Upper lobe of right lung (tissue), 1 donor: Measurements from ENCODE around the gene ACTRT2. TPM values are rescaled to one million over a fixed set of nuclear protein-coding genes. Genes with fewer than 3 reads are reported as not detected.
A peak's percentile ranks its signal among the peaks of the same experiment; 100 is the strongest.

Experiments used
- ATAC-seq: fragments of 200-7000 bp; cut with Tn5 transposase; one replicate; pipeline ENCODE4 v1.9.1; 2020; ENCODE audit warnings: mild to moderate bottlenecking, moderate library complexity
- DNase-seq: peaks from one replicate; pipeline ENCODE4 v3.0.0-alpha.2; 2020
- H3K27ac ChIP-seq: fragments of 200-600 bp; one replicate; pipeline ENCODE4 v1.8.0; 2022
- H3K27me3 ChIP-seq: fragments of 200-600 bp; one replicate; pipeline ENCODE4 v1.8.0; 2022; ENCODE audit warnings: mild to moderate bottlenecking
- H3K36me3 ChIP-seq: fragments of 200-600 bp; one replicate; pipeline ENCODE4 v1.8.0; 2022
- H3K4me1 ChIP-seq: fragments of 200-600 bp; one replicate; pipeline ENCODE4 v1.8.0; 2022
- H3K4me3 ChIP-seq: fragments of 200-600 bp; one replicate; pipeline ENCODE4 v1.8.0; 2022; ENCODE audit warnings: mild to moderate bottlenecking
- H3K9me3 ChIP-seq: fragments of 200-600 bp; one replicate; pipeline ENCODE4 v1.8.0; 2022
- intact Hi-C: fragments of 100-400 bp; cut with DNase I; formaldehyde crosslinking; loops from one replicate; pipeline ENCODE4 v1.11.0; 2022
- total RNA-seq: library from RNA; stranded (reverse); fragmentation: NEBNext Ultra II Directional; extraction: Animal tissue kit (Norgen Biotek cat#: 25700); gene quantifications from one replicate; pipeline ENCODE4 v1.2.1, GENCODE V29; 2021
- TF ChIP-seq, protein P1 (sequence below): fragments of 200-600 bp; IDR thresholded peaks from one replicate; pipeline ENCODE4 v1.8.0; 2022; ENCODE audit warnings: antibody characterized with exemption
- donor health status: DM: no; HTN: yes; CAD: no; lungs with severe emphysema.

ACTRT2 gene
- total RNA-seq, 1 donor from 2014 or later = not detected

GRCh38 chr1:3035563-3036446 is 14.5 kb downstream of the ACTRT2 start:
- Histone ChIP-seq H3K4me3 (no peak overlapping the region), H3K9me3 (no peaks in the 10 kb centered on the region), H3K36me3 (no peaks in the 10 kb centered on the region), H3K27ac (no peak overlapping the region), H3K27me3 (peaks cover 4% of the 10 kb centered on the region), H3K4me1 (no peaks in the 10 kb centered on the region)
- intact Hi-C loops = no loop called here
- DNase-seq = peak; percentile 45
- TF ChIP-seq, protein P1, sequence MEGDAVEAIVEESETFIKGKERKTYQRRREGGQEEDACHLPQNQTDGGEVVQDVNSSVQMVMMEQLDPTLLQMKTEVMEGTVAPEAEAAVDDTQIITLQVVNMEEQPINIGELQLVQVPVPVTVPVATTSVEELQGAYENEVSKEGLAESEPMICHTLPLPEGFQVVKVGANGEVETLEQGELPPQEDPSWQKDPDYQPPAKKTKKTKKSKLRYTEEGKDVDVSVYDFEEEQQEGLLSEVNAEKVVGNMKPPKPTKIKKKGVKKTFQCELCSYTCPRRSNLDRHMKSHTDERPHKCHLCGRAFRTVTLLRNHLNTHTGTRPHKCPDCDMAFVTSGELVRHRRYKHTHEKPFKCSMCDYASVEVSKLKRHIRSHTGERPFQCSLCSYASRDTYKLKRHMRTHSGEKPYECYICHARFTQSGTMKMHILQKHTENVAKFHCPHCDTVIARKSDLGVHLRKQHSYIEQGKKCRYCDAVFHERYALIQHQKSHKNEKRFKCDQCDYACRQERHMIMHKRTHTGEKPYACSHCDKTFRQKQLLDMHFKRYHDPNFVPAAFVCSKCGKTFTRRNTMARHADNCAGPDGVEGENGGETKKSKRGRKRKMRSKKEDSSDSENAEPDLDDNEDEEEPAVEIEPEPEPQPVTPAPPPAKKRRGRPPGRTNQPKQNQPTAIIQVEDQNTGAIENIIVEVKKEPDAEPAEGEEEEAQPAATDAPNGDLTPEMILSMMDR = no peak
- no peak for ATAC-seq

DNA sequence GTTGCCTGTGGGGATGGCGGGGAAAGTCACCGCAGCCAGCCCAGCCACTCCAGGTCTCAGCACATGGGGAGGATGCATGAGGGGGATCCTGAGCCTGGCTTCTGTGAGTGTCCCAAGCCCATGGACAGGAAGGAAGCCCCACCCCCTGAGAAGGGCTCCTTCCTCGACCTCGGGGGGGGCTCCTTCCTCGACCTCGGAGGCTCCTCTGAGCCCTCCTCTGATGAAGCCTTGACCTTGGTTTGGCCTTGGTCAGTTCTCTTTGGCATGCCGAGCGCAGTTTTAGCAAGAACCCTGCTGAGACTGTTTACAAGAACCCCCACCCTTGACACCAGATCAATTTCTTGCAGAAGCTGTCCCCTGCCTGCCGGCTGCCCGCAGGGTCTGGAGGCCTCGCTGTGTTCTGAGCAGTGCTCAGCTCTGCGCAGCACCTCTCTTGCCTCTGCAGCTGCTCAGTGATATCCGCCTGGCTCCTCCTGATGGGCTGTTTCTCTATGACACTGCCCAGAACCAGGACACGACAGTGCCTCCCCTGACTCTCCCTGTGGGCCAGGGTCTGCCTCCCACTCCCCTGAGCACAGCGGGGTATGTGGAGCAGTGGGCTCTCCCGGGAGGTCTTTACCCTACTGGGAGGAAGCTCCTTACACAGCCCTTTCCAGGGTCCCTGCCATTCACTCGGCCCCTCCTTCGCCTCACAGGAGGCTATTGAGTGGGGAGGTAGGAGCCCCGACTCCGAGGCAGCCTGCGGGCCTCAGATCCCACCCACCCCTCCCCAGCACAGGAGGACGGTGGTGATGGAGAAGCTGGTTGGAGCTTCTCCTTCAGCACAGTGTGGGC is 15.4 kb downstream of the ACTRT2 start:
- no peaks in the 10 kb centered on the region for H3K36me3 ChIP-seq
- H3K9me3 ChIP-seq = no peaks in the 10 kb centered on the region
- intact Hi-C loops = no loop called here
- no peak overlapping the region for H3K27ac ChIP-seq
- TF ChIP-seq, protein P1 = no peak
- no peak overlapping the region for H3K4me3 ChIP-seq
- no peak for ATAC-seq
- peak; percentile 45 for DNase-seq
- H3K27me3 ChIP-seq = peaks cover 4% of the 10 kb centered on the region
- no peaks in the 10 kb centered on the region for H3K4me1 ChIP-seq

DNA sequence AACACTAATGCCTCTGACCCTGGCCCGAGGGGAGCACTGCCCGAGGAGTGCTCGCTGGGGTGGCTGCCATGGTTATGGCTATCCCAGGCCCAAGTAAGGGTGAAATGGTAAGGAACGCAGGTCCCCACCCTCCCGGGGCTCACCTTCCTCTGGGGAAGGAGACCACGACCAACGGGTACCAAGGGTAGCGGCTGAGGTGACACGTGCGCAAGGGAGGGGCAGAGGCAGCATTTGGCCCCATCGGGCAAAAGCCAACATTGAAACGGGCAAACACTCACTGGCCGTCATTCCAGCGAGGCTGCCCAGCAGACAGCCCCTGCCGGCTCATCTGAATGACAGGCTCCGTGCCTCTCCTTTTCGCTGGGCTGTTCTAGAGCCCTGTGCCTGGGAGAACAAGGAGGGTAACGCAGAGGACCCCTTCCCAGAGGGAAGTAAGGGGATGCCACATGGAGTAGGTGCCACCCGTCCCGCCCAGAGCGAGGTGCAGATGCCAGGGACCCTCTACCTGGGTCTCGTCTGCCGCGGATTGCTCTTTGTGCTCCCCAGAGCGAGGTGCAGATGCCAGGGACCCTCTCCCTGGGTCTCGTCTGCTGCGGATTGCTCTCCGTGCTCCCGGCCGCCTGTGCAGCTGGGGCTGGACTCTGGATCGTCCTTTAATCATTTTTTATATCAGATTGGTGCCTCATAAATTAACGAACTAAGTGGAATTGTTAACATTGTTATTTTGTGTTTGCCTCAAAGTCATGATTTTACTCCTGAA is 16.2 kb downstream of the ACTRT2 start:
- H3K9me3 ChIP-seq = no peaks in the 10 kb centered on the region
- TF ChIP-seq, protein P1 = no peak
- no peak overlapping the region for H3K27ac ChIP-seq
- ATAC-seq (no peak), DNase-seq (no peak)
- peaks cover 4% of the 10 kb centered on the region for H3K27me3 ChIP-seq
- intact Hi-C loops = no loop called here
- H3K4me3 ChIP-seq = no peak overlapping the region
- no peaks in the 10 kb centered on the region for H3K4me1 ChIP-seq
- H3K36me3 ChIP-seq = no peaks in the 10 kb centered on the region

DNA sequence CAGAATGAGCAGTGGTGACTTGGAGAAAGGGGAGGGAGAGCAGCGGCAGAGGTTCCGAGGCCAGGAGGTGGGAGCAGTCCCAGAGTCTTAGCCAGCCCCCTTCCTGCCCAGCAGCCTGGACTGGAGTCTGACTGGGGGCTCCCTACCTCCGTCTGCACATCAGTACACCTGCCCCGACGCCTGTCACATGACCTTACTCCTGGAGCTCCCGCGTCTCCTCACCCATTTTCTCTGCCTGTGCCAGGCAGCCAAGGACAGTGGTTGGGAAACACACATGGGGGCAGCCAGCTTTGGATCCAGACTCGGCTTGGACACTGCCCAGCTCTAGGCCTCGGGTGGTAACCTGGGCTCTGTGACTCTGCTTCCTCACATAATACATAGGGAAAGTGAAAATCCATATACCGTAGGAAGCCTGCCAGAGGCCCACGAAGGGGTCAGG is 16.9 kb downstream of the ACTRT2 start:
- intact Hi-C loops = no loop called here
- no peaks in the 10 kb centered on the region for H3K9me3 ChIP-seq
- no peak overlapping the region for H3K27ac ChIP-seq
- ATAC-seq = no peak
- DNase-seq = peak; percentile 45
- no peaks in the 10 kb centered on the region for H3K4me1 ChIP-seq
- H3K27me3 ChIP-seq = peaks cover 4% of the 10 kb centered on the region
- H3K4me3 ChIP-seq = no peak overlapping the region
- no peaks in the 10 kb centered on the region for H3K36me3 ChIP-seq
- TF ChIP-seq, protein P1 = no peak

DNA sequence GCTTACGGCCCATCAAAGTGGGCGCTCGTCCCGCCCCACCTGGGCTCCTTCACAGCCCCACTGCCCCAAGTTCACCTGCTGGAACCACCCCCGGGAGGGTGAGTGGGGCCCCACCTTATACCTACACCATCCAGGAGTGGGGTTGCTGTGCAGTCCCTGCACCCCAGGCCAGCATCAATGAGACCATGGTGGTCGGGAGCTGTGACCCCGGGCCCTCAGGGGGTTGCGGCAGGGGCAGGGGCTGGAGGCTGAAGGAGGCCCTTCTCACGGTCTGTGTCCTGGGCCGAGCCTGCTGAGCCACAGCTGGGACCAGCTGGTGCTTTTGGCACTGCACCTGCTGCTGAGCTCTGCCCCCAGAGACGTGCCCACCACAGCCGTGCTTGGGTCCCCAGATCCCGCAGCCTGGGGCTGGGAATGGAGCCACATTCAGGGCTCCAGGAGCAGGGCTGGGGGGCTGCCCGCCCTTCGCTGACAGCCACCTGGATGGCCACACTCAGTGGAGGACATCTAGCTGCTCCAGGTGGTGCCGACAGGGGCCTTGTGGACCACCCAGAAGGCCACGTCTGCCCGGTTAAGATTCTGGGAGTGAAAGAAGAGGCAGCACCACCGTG is 17.4 kb downstream of the ACTRT2 start:
- intact Hi-C loops = no loop called here

More for the DNA sequence above, 17.4 kb downstream of the ACTRT2 start:
- Histone ChIP-seq H3K27ac (no peak overlapping the region), H3K9me3 (no peaks in the 10 kb centered on the region), H3K36me3 (no peaks in the 10 kb centered on the region), H3K4me3 (no peak overlapping the region), H3K4me1 (no peaks in the 10 kb centered on the region), H3K27me3 (peaks cover 4% of the 10 kb centered on the region)
- peak; percentile 61 for DNase-seq
- no peak for ATAC-seq
- TF ChIP-seq, protein P1 = no peak
